GM10847 (cell line): Measurements from ENCODE around the gene HAUS1.

Experiments used
- POLR2A ChIP-seq: IDR thresholded peaks from 2 replicates; pipeline ENCODE4 v1.6.1; 2011; ENCODE audit not compliant: insufficient read length; ENCODE audit errors: extremely low read depth

HAUS1 gene

DNA sequence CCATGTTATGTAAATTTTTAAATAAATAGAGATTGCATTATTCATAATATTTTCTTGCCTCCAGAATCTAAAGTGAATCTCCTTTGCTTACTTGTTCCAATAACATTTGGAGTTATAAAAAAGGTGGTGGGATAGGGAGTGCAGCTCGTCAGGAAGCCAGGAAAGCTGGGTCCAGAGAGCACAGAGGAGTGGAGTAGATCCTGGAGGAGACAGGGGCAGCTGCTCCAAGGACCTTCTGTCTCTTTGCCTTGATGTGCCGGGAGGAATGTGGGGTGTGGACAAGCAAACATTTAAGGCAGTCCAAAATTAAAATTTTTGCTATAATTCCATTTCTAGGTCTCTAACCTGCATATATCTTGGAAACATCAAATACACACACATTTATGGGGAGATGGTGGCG lies 29.3 kb downstream of the HAUS1 start:
- no peak for TF ChIP-seq POLR2A

DNA sequence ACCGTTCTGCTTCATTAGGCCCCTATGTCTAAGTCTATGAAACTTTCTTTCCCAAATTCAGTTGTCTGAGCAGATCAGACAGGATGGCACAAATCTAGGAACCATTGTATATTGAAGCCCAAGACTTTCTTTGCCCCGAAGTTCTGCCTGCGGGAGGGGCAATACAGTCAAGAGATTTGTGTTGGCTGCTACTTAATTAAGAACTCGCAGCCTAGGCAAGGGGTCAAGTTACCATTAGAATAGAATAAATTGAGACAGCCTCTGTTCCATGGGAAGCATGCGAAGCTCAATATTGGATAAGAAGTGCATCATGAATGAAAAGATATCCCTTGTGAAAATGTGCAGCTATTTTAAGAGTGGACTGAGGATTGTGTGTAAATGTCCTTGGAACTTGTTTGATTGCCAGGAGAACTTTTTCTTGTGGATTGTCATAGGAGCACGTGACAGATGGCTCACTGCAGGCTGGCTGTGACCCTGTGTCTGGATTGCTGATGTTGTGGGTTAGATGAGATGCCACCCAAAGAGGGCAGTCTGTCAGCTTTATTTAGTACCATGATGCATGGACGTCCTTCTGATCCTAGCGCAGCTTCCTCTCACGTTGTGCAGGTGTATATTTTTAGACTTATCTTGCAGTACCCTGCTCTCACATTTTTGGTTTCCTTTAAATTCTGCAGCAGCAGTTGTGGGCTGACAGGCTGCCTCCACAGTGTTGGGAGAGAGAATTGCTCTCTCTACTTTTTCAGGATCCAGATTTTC lies 30.9 kb downstream of the HAUS1 start:
- TF ChIP-seq POLR2A: no peak

DNA sequence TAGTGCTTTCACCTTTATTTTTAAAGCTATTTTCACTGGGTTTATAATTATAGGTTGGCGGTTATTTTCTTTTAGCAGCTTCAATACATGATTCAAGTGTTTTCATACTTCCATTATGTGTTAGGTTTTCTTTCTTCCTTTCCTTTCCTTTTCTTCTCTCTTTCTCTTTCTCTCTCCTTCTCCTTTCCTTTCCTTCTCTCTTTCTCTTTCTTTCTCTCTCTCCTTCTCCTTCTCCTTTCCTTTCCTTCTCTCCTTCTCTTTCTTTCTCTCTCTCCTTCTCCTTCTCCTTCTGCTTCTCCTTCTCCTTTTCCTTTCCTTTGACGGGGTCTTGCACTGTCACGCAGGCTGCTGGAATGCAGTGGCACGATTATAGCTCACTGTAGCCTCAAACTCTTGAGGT lies 36.0 kb downstream of the HAUS1 start:
- no peak for TF ChIP-seq POLR2A

DNA sequence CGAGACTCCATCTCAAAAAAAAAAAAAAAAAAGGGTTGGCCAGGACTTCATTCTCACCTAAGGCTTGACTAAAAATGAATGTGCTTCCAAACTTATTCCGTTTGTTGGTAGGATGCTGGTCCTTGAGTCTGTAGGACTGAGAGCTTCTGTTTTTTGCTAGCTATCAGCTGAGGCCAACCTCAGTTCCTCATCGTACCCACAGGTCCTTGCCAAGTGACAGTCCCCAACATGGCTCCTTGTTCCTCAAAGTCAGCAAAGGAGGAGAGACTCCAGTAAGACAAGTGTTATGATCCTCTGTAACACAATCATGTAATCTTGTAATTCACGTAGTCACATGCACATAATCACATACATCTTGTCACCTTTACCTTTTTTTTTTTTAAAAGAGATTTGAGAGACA lies 37.0 kb downstream of the HAUS1 start:
- no peak for TF ChIP-seq POLR2A

DNA sequence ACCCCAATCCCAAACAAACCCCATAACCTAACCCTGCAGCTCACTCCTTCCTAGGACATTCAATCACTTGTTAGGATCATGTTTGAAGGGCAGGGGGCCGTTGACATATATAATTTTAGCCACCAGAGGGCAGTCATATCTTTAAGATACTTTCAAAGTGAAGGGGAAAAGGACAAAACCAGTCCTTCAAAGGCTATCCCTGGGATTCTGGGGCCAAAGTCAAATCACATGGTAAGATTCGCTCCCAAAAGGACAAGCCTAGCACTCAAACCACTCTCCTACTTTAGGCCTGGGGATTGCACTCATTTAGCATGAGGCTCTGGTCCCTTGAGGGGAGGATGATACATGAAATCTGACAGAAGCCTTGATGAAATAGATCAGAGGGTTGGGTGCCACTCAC lies 44.6 kb downstream of the HAUS1 start:
- TF ChIP-seq POLR2A: no peak

DNA sequence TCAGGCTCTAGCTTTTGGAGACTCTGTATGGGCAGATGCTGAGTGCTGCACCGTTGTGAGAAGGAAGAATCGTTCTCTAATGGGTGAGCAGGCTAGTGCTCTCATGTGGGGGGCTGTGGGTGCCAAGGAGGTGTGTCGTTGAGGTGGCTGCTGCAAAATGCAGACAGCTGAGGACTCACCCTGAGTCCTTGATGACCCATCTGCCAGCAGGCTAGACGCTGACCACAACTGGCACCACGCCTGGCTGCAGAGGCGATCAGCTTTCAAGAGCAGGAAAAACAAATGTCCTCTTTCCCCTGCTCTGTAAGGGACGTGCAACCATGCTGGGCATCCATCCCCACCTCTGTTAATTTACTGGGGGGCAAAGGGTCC lies 48.2 kb downstream of the HAUS1 start:
- no peak for TF ChIP-seq POLR2A

DNA sequence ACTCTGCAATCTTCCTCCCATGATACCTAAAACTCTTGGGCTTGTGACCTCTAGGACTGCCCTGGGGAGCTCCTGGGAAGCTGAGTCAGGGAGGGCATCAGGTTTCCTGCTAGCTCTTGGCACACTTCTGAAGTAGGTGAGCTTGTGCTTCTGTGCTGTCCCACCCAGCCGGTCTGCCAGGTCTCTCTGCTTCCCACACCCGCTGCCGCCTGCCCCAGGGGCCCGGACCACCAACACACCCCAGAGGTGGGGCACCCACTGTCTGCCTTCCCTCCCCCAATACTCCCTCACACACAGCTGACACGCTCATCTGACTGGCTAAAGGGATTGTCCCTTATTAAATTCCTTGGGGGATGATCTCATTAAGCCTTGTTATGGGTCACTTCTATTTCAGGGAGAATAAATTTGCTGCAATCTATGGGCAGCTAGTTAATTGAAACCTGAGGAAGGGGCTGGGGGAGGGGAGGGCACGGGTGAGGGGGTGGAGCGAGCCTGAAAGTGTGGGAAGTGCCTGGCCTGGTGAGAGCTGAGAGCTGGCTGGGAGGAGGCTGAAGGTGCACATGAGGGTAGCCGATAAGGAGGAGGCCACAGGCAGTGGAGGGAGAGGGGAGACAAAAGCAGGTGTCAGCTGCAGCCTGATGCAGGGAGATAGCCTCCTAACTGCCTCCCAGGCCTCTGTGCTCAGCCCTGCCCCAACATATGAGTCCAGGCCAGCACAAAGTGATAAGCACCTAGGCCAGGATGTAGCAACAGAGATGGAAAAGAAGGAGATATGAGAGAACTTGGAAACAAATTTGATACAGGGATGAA lies 48.8 kb downstream of the HAUS1 start:
- TF ChIP-seq POLR2A: no peak

DNA sequence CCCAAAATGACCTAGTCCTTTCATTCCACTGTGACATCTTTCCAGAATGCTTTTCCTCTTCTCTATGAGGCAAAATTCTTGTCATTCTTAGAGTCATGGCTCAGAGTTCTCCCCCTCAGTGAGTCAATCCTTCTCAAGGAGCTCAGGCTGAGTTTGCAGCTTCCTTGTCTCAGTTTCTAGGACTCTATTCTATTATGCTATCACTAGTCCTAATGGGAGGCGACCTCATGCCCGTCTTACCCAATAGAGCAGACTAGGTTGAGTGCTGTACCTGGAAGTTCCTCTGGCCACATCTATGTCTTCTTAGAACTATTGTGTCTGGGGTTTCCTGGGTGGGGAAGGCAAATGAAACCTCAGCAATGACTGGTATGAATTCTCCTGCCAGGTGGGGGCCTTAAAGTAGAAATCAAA lies 51.5 kb downstream of the HAUS1 start:
- no peak for TF ChIP-seq POLR2A

DNA sequence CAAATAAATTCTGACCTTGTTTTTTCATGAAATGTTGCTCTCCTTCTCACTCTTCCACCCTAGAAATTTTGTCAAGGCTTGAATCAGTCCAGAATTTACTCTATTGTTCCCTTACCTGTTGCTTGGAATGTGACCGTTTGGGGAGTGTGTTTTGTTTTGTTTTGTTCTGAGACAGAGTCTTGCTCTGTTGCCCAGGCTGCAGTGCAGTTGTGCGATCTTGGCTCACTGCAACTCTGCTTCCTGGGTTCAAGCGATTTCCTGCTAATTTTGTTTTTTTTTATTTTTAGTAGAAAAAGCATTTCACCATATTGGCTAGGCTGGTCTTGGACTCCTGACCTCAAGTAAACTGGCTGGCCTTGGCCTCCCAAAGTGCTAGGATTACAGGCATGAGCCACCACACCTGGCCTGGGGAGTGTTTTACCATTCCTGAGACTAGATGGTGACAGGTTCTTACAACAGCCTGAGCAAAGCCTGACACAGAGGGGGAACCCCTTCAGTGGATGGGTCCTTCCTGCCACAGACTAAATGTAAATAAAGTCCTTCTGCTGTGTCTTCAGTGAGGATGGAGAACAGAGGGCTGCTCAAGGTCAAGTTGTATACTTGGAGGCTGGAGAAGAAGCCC lies 52.0 kb downstream of the HAUS1 start:
- no peak for TF ChIP-seq POLR2A

DNA sequence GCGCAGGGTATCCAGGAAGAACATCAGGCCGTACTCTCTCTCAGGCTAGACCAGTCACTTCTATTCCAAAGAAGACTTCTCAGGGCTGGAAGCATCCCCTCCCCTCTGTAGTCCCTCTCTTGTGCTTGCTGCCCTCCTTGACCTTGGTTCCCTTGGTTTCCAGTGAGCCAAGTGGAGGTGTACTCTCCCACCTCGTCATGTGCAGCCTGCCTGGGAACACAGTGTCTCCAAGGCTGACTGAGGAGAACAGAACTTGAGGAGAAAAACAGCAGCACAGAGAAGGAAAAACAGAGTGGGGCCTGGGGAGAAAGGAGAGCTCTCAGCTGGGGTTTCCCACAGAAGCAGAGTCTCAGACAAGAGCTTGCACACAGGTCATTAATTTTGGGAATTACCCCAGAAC lies 52.7 kb downstream of the HAUS1 start:
- TF ChIP-seq POLR2A: no peak

DNA sequence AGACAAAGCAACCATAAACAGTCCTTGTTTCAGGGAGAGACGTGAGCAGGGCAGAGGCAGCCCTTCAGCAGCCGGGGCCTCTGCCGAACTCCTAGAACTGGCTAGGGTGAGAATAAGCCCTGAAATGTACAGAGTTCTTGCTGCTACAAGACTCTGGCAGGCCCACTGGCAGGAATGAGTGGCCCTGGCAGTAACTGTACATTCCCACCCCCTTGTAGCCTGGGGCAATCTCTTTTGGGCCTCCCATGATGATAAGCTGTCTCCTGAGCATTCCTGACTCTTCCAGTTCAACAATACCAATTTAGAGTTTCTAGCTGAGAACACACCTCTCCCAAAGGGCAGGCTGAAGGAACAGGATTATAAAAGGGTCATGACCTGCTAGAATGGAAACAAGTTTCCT lies 54.3 kb downstream of the HAUS1 start:
- no peak for TF ChIP-seq POLR2A

DNA sequence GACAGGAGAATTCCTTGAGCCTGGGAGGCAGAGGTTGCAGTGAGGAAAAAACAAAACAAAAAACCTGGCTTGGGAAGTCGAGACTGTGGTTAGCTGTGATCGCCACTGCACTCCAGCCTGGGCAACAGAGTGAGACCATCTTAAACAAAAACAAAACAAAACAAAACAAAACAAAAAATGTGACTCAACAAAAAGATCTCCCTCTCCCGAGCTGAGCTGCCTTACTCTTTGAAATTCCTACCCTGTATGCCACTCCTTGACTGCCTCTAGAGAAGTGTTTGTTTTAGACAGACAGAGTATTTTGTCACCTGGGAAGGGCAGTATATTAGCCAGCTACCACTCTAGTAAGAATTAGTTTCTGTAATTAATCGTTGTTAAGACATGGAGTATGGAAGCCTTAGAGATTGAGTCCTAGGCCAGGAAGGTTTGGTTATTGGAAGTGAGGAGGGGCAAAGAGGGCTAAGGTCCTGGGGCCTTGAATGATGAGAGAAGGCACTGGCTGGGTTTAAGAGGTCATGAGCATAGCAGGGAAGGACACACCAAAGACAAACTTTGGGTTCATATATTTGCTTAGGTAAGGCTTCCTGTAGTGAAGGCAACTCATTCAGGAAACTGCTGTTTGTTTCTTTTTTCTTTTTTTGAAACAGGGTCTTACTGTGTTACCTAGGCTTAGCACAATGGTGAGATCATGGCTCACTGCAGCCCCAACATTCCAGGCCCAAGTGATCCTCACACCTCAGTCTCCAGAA lies 56.0 kb downstream of the HAUS1 start:
- no peak for TF ChIP-seq POLR2A

DNA sequence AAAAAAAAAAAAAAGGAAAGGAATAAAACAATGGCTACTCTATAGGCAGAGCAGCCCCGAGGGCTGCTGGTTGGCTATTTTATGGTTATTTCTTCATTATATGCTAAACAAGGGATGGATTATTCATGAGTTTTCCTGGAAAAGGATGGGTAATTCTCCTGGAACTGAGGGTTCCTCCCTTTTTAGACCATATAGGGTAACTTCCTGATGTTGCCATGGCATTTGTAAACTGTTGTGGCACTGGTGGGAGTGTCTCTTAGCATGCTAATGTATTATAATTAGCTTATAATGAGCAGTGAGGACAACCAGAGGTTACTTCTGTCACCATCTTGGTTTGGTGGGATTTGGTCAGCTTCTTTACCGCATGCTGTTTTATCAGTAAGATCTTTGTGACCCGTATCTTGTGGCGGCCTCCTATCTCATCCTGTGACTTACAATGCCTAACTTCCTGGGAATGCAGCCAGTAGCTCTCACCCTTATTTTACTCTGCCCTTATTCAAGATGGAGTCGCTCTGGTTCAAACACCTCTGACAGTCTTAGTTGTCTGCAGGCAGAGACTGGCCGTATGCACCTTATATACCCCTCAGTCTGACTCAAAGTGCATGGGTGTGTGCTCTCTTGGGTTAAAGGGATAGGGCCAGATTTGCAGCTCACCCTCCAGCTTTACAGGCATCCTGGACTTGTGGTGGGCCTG lies 57.7 kb downstream of the HAUS1 start:
- no peak for TF ChIP-seq POLR2A

DNA sequence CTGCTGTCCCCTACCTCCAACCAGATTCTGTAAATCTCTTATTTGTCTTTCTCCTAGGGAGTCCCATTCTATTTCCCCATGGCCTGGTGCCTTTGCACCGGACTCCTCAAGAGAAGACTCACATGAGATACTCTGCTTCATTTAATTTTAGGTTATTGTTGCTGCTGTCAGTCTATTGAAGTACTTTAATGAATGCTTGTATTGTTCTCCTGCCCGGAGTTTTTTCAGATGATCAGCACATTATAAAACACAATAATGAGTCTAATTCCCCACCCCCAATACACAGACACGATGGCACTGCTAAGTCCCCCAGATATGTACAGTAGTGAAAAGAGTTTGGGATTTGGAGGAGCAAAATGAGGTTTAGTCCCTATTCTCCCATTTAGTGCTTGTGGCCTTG lies 58.9 kb downstream of the HAUS1 start:
- TF ChIP-seq POLR2A: no peak

DNA sequence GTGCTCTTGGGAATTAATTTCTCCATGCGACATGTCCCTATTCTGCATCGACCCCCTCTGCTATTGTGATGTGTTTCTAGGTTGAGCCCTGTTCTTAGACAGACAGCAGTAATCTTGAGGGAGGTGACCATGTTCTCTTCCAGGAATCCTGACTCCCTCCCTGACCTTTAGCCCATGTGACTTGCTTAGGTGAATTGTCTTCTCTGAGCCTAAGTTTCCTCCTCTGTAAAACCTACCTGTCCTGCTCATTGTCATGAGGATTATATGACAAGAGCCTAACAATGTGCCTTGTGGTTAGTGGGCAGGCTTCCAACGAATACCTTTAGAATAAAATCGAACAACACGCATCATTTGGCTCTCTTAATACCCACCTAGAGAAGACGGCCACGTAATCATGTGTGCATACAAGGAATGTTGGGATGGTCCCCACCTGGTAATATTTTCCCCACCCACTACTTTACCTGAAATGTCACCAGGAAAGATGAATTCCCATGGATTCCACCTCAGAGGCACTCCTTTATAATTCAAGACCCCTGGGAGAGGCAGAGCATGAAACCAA lies 59.8 kb downstream of the HAUS1 start:
- no peak for TF ChIP-seq POLR2A
